Esophagus squamous epithelium (tissue), 5 donors: Measurements from ENCODE around the gene FUT9. TPM values are rescaled to one million over a fixed set of nuclear protein-coding genes. Genes with fewer than 3 reads are reported as not detected.

Experiments
- DNase-seq: peaks from one replicate; lab custom pipeline; 2025; lab: John Stamatoyannopoulos, UW
- H3K27ac ChIP-seq, 4 donors: fragments of 200-600 bp; sonication (generic); one replicate each; pipeline ENCODE4 v1.5.1; 2016 to 2019; ENCODE audit warnings: mild to moderate bottlenecking in 1 of 4
- H3K27me3 ChIP-seq, 4 donors: fragments of 200-600 bp; sonication (generic); 1 replicate in 3 of 4; 2 replicates in 1 of 4; pipeline versions ENCODE4 v1.5.1 to v1.6.0; 2017 to 2021; ENCODE audit warnings: antibody characterized with exemption in 1 of 4
- H3K36me3 ChIP-seq, 3 donors: fragments of 200-600 bp; sonication (generic); one replicate each; pipeline ENCODE4 v1.5.1; 2016 to 2019
- H3K4me1 ChIP-seq, 3 donors: fragments of 200-600 bp; sonication (generic); one replicate each; pipeline ENCODE4 v1.5.1; 2017 to 2019
- H3K4me3 ChIP-seq, 4 donors: fragments of 200-600 bp; sonication (generic); 1 replicate in 3 of 4; 2 replicates in 1 of 4; pipeline ENCODE4 v1.5.1; 2016 to 2019; ENCODE audit warnings: mild to moderate bottlenecking in 2 of 4, moderate library complexity in 1 of 4
- H3K9me3 ChIP-seq, 3 donors: fragments of 200-600 bp; sonication (generic); one replicate each; pipeline ENCODE4 v1.5.1; 2016 to 2019
- POLR2A ChIP-seq, 4 donors: fragments of 450-650 bp; IDR thresholded peaks; one replicate each; pipeline ENCODE4 v1.6.1; 2017; ENCODE audit warnings: antibody characterized with exemption in 4 of 4, mild to moderate bottlenecking in 4 of 4, moderate library complexity in 3 of 4
- WGBS, 2 donors: methylation state at CpG; one replicate each; pipeline ENCODE4 v1.1.5; 2018; 5-methylcytosine and 5-hydroxymethylcytosine counted together
- intact Hi-C: fragments of 100-400 bp; cut with DNase I; formaldehyde crosslinking; loops from one replicate; pipeline ENCODE4 v1.15.0; 2022
- total RNA-seq, 4 donors: library from RNA; depleted of rRNA; stranded (reverse); fragments of >200 nt; gene quantifications; one replicate each; pipeline ENCODE4 v1.1.0, GENCODE V29; 2016
- TF ChIP-seq, protein P1 (sequence below), 6 experiments: fragments of 450-650 bp in 4 of 6; fragments of 200-600 bp in 2 of 6; sonication (generic) in 2 of 6; IDR thresholded peaks; one replicate each; pipeline ENCODE4 v1.5.1; 2016 to 2019; ENCODE audit warnings: antibody characterized with exemption in 6 of 6, mild to moderate bottlenecking in 4 of 6, moderate library complexity in 4 of 6
- donor health status: DM: yes; HTN: yes; CAD: no.

Gene FUT9
- total RNA-seq, 4 donors from 2014 or later = not detected

DNA sequence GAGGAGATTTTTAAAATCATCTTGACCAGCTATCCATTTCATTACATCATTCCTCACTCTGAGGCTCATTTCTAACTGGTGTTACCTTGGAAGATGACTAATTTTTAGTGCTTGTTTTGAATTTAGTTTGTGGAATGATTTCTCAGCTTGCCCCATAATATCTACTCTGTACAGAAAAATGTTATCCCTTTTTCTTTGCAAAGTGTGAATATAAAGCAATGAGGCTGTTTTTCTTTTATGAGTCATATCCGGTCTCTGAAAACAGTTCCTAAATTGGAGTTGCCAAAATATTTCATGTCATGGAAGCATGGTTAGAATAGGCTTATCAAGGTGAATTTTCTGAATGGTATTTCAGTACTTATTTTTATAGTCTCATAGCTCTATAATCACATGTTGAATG lies 43.8 kb downstream of the FUT9 start:
- 58 to 75% methylated on average over 1 of the region's 1 CpG for WGBS, 2 donors
- TF ChIP-seq, protein P1, sequence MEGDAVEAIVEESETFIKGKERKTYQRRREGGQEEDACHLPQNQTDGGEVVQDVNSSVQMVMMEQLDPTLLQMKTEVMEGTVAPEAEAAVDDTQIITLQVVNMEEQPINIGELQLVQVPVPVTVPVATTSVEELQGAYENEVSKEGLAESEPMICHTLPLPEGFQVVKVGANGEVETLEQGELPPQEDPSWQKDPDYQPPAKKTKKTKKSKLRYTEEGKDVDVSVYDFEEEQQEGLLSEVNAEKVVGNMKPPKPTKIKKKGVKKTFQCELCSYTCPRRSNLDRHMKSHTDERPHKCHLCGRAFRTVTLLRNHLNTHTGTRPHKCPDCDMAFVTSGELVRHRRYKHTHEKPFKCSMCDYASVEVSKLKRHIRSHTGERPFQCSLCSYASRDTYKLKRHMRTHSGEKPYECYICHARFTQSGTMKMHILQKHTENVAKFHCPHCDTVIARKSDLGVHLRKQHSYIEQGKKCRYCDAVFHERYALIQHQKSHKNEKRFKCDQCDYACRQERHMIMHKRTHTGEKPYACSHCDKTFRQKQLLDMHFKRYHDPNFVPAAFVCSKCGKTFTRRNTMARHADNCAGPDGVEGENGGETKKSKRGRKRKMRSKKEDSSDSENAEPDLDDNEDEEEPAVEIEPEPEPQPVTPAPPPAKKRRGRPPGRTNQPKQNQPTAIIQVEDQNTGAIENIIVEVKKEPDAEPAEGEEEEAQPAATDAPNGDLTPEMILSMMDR (IDR thresholded peaks at IDR 0.05) = no peak
- no peak for TF ChIP-seq POLR2A (IDR thresholded peaks at IDR 0.05)
- Histone ChIP-seq H3K27ac (no peak overlapping the region), H3K9me3 (no peaks in the 10 kb centered on the region), H3K27me3 (no peaks in the 10 kb centered on the region), H3K4me3 (no peak overlapping the region), H3K4me1 (no peaks in the 10 kb centered on the region), H3K36me3 (no peaks in the 10 kb centered on the region)
- intact Hi-C loops = no loop called here
- DNase-seq = no peak

DNA sequence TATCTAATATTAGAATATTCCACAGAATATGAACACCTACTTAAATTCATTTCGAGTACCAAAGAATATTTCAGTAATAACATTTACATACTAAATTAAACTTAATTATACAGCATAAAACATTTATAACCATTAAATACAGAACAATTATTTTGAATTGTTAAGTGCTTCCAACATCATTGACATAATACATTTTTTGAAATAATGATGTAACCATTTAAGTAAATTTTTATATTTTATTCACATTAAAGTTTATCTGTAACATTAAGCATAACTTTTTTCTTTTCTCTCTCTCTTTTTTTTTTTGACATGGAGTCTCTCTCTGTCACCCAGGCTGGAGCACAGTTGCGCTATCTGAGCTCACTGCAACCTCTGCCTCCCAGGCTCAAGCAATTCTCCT lies 44.5 kb downstream of the FUT9 start:
- no peaks in the 10 kb centered on the region for H3K4me1 ChIP-seq
- no peak for DNase-seq
- TF ChIP-seq, protein P1 (IDR thresholded peaks at IDR 0.05) = no peak
- TF ChIP-seq POLR2A (IDR thresholded peaks at IDR 0.05) = no peak
- no peak overlapping the region for H3K27ac ChIP-seq
- no peak overlapping the region for H3K4me3 ChIP-seq
- 75 to 88% methylated on average over 2 of the region's 2 CpGs for WGBS, 2 donors
- intact Hi-C loops = no loop called here
- no peaks in the 10 kb centered on the region for H3K9me3 ChIP-seq
- H3K36me3 ChIP-seq = no peaks in the 10 kb centered on the region
- H3K27me3 ChIP-seq = no peaks in the 10 kb centered on the region

DNA sequence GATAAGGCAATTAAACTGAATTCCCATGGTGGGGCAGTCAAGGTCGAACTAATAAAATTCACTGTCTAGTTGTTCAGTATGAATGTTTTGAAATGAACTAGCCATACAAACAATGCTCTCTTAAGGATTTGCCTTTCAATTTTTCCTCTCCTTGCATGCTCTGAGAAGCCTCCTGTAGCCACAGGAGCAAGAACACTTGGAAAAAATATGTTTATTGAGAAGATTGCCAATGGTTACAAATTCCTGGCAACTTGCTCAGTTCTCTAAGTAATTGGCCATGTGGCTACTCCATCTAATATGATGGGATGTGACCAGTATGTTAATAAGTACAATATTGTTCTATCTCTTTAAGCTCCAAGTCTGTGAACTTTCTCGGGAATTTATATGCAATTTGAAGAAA lies 49.4 kb downstream of the FUT9 start:
- no peak for DNase-seq
- H3K27me3 ChIP-seq = no peaks in the 10 kb centered on the region
- TF ChIP-seq, protein P1 (IDR thresholded peaks at IDR 0.05) = no peak
- TF ChIP-seq POLR2A (IDR thresholded peaks at IDR 0.05) = no peak
- H3K4me1 ChIP-seq = no peaks in the 10 kb centered on the region
- WGBS, 2 donors = 59 to 70% methylated on average over 2 of the region's 2 CpGs
- no peaks in the 10 kb centered on the region for H3K9me3 ChIP-seq
- H3K36me3 ChIP-seq = no peaks in the 10 kb centered on the region
- no peak overlapping the region for H3K4me3 ChIP-seq
- no peak overlapping the region for H3K27ac ChIP-seq
- intact Hi-C loops = no loop called here

DNA sequence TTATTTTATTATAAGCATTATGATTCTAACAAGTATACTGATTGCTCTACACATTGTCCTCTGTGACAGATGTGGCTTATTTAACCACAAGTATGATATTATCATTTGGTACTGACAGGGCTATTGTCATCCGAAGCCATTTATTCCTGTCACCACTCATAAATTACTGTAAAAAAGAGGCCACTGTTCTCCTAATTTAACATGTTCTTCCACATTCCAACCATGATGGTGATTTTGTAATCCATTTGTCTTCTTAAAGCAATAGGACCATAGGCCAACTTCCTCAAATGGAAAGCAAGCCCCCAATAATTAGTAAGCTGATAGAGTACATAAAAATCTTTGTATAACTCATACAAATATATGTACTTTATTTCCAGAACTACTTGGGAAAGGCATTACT lies 50.6 kb downstream of the FUT9 start:
- WGBS, 2 donors = 92 to 97% methylated on average over 1 of the region's 1 CpG
- TF ChIP-seq POLR2A (IDR thresholded peaks at IDR 0.05) = no peak
- TF ChIP-seq, protein P1 (IDR thresholded peaks at IDR 0.05) = no peak
- intact Hi-C loops = no loop called here

DNA sequence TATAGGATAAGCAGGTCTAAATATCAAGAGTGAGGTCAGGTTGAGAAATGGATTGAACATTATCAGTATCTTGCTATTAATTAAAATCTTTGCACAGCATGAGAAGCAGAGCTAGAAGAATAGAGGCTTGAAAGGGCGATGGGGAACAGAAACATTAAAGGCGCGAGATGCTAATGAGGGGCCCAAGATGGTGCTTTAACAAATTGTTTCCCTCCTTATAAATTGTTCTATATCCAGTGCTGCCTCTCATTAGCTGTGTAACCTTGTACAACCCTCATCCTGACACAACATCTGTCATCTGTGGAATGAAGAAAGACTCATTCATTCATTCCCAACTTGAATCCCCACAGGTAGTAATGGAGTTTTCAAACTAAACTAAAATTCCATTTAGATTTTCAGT lies 57.8 kb downstream of the FUT9 start:
- H3K27ac ChIP-seq = no peak overlapping the region
- no peak for DNase-seq
- no peaks in the 10 kb centered on the region for H3K4me1 ChIP-seq
- no peak for TF ChIP-seq POLR2A (IDR thresholded peaks at IDR 0.05)
- TF ChIP-seq, protein P1 (IDR thresholded peaks at IDR 0.05) = no peak
- H3K27me3 ChIP-seq = no peaks in the 10 kb centered on the region
- no peaks in the 10 kb centered on the region for H3K36me3 ChIP-seq
- H3K4me3 ChIP-seq = no peak overlapping the region
- intact Hi-C loops = no loop called here
- 92 to 96% methylated on average over 3 of the region's 3 CpGs for WGBS, 2 donors
- no peaks in the 10 kb centered on the region for H3K9me3 ChIP-seq

More for the DNA sequence above, 50.6 kb downstream of the FUT9 start:
- Histone ChIP-seq H3K9me3 (no peaks in the 10 kb centered on the region), H3K4me1 (no peaks in the 10 kb centered on the region), H3K27ac (no peak overlapping the region), H3K36me3 (no peaks in the 10 kb centered on the region), H3K27me3 (no peaks in the 10 kb centered on the region), H3K4me3 (no peak overlapping the region)
- no peak for DNase-seq
